Measurements from ENCODE around the gene DHX36.

The DHX36 gene

DNA sequence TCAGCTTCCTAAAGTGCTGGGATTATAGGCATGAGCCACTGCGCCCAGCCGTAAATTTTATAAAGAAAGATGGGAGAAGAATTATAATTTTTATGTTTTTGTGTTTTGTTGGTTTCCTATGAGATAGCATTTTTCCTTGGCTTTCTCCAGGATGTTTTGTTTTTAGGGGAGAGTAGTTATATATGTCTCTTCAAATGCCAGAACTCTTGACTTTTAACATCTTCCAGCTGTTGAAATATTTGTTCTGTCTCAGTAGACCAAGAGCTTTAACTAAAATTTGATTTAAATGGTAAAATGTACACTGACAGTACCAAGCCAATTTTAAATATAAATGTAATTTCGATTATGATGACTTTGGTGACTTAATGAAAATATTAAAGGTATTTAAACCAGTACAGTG lies 96.8 kb downstream of the DHX36 start:
- TF ChIP-seq TAF1 (IDR thresholded peaks at IDR 0.05; ENCODE audit: borderline replicate concordance, insufficient read depth, low read length) (no peak), REST (IDR thresholded peaks at IDR 0.05; ENCODE audit: insufficient read depth in 1 of 2, low read depth in 2 of 2, low read length in 2 of 2) (no peak), POLR2AphosphoS5 (IDR thresholded peaks at IDR 0.05; ENCODE audit: low read depth, low read length) (no peak), SIN3A (IDR thresholded peaks at IDR 0.05; ENCODE audit: borderline replicate concordance, insufficient read depth, low read length) (no peak), FOXP2 (optimal IDR thresholded peaks at IDR 0.05; ENCODE audit: borderline replicate concordance, extremely low read depth, extremely low read length, insufficient read depth) (no peak)

DNA sequence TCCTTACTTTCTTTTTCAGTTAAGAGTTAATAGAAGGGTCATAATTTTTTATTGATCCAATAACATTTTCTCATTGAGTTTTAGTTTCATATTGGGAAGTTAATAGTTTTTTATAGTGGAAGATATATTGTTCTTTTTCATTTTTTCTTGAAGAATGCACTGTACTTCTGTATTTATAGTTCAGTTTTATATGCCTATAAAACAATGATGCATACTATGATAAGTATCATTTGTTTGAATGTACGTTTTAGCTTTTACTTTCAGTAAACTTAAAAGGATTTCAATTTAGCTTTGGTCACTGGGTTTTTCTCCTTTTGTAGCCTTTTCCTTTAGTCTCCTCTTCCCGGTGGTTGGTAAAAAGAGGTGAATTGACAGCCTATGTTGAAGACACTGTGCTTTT lies 98.8 kb downstream of the DHX36 start:
- TF ChIP-seq POLR2AphosphoS5 (IDR thresholded peaks at IDR 0.05; ENCODE audit: low read depth, low read length) (no peak), REST (IDR thresholded peaks at IDR 0.05; ENCODE audit: insufficient read depth in 1 of 2, low read depth in 2 of 2, low read length in 2 of 2) (no peak), TAF1 (IDR thresholded peaks at IDR 0.05; ENCODE audit: borderline replicate concordance, insufficient read depth, low read length) (no peak)

DNA sequence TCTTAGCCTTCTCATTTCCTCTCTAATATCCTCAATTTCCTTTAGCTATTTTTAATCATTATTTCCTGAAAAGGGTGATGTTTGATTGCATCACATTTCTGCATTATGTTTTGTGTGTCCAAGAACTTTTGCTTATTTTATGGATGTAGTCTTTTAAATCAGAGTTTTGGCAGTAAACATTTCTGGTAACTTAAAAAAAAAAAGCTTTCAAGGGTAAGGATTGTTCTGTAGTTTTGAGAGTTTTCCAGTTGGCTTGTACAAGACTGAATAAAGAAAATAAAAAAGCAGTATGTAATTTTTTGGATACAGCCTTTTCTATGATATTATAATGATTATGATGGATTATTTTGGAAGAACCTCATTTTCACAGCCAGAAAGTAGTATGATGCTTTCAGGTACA lies 99.4 kb downstream of the DHX36 start:
- TF ChIP-seq SIN3A (IDR thresholded peaks at IDR 0.05; ENCODE audit: borderline replicate concordance, insufficient read depth, low read length): no peak
- no peak for TF ChIP-seq REST (IDR thresholded peaks at IDR 0.05; ENCODE audit: insufficient read depth in 1 of 2, low read depth in 2 of 2, low read length in 2 of 2)
- no peak for TF ChIP-seq POLR2AphosphoS5 (IDR thresholded peaks at IDR 0.05; ENCODE audit: low read depth, low read length)
- no peak for TF ChIP-seq TAF1 (IDR thresholded peaks at IDR 0.05; ENCODE audit: borderline replicate concordance, insufficient read depth, low read length)
- no peak for TF ChIP-seq FOXP2 (optimal IDR thresholded peaks at IDR 0.05; ENCODE audit: borderline replicate concordance, extremely low read depth, extremely low read length, insufficient read depth)

DNA sequence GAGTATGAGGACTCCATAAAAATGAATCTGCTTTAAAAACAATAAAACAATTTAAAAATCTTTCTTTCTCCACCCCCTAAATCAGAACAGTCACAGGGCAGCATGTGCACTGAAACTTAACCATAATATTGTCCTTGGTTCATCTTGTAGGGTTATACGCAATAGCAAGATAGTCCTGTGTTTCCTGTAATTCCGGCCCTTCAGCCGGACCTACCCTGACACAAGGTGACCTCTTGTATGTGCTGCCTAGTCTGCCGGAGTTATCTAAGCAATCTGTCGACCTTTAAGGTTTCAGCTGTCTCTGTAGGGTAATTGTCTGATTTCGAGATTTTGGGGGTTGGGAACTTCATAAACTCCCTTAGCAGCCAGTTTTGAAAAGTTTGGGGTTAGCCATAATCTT lies 99.9 kb downstream of the DHX36 start:
- TF ChIP-seq REST (IDR thresholded peaks at IDR 0.05; ENCODE audit: insufficient read depth in 1 of 2, low read depth in 2 of 2, low read length in 2 of 2) (no peak), TAF1 (IDR thresholded peaks at IDR 0.05; ENCODE audit: borderline replicate concordance, insufficient read depth, low read length) (no peak), POLR2AphosphoS5 (IDR thresholded peaks at IDR 0.05; ENCODE audit: low read depth, low read length) (no peak), FOXP2 (optimal IDR thresholded peaks at IDR 0.05; ENCODE audit: borderline replicate concordance, extremely low read depth, extremely low read length, insufficient read depth) (no peak), SIN3A (IDR thresholded peaks at IDR 0.05; ENCODE audit: borderline replicate concordance, insufficient read depth, low read length) (no peak)

- TF ChIP-seq REST (IDR thresholded peaks at IDR 0.05; ENCODE audit: insufficient read depth in 1 of 2, low read depth in 2 of 2, low read length in 2 of 2) (no peak), TAF1 (IDR thresholded peaks at IDR 0.05; ENCODE audit: borderline replicate concordance, insufficient read depth, low read length) (no peak), FOXP2 (optimal IDR thresholded peaks at IDR 0.05; ENCODE audit: borderline replicate concordance, extremely low read depth, extremely low read length, insufficient read depth) (no peak), POLR2AphosphoS5 (IDR thresholded peaks at IDR 0.05; ENCODE audit: low read depth, low read length) (no peak), SIN3A (IDR thresholded peaks at IDR 0.05; ENCODE audit: borderline replicate concordance, insufficient read depth, low read length) (no peak)
Observed at GRCh38 chr3:154223519-154223918, 100.8 kb downstream of the DHX36 start.
